GM19351 (cell line): ENCODE results near the gene L3MBTL3.

Experiments used
- ATAC-seq: cut with Tn5 transposase; IDR thresholded peaks from one replicate; pipeline ENCODE4 v1.9.1; 2021; ENCODE audit warnings: mild to moderate bottlenecking, moderate library complexity; ENCODE audit not compliant: unreplicated experiment

The L3MBTL3 gene

DNA sequence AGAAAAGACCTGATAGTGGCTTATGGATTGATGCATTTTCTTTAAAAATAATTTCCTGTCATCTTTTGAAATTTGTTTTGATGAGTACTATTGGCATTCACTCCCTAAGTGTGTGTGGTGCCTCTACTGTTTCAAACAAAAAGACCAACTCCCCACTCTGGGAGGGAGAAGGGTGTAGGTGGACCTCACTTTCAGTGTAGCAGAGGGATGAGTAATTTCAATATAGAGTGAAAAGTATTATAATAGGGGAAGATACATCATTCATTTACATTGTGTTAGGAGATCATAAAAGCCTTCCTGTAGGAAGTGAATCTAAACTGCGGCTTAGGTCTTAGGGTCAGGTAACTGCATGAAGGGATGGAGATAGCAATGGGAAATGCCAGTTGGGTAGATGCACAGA, 158.0 kb downstream of the L3MBTL3 start:
- no peak for ATAC-seq

DNA sequence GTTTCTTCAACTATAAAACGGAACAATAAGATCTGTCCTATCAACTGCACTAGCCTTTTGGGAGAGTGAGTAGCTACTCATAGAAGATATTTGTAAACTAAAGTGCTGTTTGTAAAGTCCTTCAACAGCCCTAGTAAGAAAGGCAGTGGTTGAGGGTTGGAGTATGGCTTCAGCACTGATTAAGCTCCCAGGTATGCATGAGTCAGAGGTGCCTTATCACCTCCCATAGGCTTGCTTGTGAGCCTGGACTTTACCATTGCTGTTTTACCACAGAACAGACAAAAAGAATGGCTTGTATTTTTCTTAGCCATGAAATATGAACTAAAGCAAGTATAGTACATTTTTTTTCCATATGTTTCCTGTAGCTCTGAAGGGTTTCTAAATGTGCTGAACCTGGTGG, 160.3 kb downstream of the L3MBTL3 start:
- no peak for ATAC-seq

DNA sequence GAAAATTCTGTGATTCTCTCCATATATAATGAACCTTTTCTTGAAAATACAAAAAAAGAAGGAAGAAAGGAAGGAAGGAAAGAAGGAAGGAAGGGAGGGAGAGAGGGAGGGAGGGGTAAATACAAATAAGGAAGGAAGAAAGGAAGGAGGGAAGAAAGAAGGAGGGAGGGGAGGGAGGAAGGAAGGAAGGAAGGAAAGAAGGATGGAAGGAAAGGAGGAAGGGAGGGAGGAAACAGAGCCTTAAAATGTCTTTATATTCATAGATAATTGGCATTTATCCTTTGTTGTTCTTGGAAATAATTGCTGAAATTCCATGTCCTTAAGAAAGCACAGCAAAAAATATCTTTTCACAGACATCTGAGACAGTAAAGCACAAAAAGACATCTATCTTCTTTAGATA, 164.1 kb downstream of the L3MBTL3 start:
- no peak for ATAC-seq

DNA sequence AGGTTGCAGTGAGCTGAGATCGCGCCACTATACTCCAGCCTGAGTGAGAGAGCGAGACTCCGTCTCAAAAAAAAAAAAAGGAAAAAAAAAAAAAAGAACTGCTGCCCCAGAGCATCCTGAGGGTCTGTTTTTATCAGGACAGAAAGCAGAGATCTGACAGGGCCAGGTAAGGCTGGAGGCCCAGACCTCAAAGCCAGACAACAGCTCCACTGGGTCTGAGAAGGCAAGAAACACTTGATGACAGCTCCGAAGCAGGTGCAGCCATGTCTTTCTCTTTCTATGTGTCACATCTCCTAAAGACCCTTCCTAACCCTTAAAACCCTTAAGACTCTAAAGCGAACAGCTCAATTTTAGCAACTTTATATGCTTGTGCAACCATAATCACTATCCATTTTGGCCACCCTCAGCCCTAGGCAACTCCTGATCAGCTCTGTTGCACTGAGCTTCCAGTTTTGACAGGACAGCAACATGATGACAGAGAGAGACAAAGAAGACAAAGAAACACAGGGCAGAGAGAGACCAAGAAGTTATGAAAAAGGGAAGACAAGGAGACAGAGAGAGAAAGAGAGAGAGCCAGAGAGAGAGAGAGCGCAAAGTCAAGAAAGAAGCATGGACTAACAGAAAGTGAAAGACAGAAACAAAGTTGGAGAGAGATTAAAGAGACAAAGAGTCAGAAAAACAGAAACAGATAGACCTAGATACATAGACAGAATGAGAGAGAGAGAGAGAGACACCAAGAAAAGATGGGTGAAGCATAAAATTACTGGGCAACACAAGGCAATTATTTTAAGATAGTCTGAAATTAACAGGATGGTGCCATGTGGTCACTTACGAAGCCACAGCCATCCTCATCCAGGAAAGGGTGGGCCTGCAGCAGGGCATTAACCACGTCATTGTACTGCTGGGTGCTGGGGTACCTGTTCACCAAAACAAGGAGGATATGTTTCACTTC, 165.2 kb downstream of the L3MBTL3 start:
- ATAC-seq, result no peak

DNA sequence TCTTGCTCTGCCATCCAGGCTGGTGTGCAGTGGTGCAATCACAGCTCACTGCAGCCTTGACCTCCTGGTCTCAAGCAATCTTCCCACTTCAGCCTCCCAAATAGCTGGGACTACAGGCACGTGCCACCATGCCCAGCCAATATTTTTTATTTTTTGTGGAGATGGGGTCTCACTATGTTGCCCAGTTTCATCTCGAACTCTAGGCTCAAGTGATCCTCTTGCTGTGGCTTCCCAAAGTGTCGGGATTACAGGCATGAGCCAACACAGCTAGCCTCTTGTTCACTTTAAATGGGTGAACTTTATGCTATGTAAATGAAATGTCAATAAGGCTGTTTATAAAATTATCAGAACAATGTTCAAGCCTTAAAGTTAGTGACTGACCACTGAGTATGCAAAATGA, 167.3 kb downstream of the L3MBTL3 start:
- no peak for ATAC-seq

DNA sequence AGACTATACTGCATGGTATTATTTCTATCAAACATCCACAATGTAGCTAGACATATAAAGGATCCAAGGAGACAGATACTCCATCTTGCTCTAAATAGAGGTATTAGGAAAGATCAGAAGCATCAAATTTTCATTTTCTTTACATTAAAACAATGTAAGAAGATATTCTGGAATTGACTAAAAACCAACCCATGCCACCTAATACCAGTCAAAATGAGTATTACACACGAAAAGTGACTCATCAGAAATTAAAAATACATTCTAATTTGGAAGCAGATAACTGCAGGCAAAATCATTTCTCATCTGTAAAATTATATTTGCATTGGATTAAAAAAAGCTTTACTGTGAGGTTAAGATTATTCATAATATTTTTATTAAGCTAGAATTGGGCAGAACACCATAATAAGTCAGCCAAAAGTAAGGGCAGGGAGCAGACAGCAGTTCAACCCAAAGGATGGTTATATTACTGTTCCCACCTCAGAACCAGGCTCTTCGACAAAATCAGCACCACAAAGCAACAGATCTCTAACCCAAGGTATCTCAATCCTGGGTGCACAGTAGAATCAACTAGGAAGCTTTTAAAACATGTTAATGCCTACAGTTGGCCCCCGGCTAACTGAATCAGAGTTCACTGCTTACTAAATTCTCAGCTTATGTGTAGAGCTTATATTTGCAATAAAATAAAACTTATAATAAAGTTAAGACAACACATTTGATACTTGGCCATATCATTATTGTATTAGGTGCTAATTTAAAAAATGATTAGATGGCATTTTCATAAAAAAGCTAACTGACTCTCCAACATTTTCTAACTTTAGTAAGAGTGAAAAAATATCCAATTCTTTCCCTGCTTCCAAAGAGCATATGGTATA, 169.2 kb downstream of the L3MBTL3 start:
- ATAC-seq, result no peak

DNA sequence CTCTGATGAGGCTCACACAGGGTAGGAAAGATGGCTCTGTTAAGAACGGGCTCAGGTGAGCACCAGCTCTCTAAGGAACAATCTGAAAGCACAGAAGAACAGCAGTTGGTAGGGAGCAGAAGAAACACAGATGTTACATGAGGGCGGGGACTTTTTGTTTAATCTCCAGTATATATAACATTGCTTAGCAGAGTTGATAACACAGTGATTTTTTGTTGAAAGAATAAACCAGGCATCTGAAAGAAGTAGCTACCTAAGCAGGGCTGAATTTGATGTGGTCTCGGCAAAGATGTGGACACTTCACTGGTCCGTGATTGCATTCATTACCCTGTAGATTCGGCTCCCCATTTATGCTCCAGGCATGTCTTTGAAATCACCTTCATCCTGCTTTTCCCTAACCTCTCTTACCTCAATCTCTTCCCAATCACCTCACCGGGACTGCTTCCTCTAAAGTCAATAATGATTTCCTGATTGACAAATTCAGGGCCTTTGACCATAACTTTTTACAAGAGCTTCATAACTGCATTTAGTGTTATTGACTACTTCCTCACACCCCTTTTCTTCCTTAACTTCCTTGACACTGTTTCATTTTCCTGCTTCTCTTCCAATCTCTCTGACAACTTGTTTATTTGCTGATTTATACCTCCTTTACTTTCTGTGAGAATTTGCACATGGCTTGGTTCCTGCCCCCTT, 170.0 kb downstream of the L3MBTL3 start:
- ATAC-seq, result no peak

DNA sequence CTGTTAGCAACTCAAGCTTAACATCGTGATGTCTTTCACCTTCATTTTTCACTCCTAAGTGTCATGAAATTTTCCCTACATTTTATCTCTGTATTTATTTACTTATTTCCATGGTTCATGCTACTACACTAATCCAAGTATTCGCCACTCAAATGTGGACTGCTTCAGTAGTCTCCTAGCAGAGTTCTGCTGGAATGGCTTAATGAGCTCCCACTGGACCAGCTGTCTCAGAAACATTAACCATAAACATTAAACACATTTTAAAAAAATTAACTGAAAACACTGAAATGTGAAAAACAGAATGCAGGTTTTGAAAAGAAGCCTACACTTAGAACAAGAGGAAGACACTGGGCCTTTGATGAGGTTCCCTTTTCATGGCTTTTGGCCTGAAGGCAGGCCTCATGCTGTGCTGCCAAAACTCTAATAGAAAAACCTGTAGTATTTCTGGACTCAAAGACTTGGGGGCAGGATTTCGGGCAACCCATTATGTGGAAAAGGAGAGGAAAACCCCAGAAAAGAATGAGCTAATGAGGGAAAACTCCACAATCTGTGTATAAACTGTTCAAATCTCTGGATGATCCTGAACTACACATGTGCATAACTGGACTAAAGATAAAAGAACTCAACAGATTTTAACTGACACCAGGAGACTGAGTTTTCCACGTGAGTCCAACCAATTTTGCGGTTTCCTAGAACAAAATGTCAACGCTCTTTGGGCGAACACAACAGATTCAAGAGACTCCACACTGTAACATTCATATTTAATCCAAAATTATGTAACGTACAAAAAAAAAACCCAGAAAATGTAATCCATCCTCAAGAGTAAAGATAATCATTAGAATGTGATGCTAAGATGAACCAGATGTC, 171.4 kb downstream of the L3MBTL3 start:
- no peak for ATAC-seq
